Measurements from ENCODE around the gene SYNE3.

Gene SYNE3

DNA sequence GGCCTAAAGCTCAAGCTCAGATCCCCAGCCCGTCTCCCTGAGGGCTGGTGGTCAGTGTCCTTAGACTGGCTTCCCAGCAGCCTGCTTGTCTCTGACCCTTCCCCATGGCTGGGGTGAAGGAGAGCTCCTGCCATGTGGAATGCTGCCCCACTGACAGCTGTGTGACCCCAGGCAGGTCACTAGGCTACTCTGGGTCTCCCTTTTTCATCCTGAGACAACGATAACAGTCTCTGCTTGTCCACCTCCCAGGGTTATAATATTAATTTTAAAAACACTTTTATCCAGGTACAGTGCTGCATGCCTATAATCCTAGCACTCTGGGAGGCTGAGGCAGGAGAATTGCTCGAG is 47.3 kb downstream of the SYNE3 start:
- DNase-seq, result no peak

GRCh38 chr14:95468448-95469133 is 47.9 kb downstream of the SYNE3 start:
- DNase-seq, result no peak

- DNase-seq, result no peak
Observed at GRCh38 chr14:95467657-95468056, 48.8 kb downstream of the SYNE3 start.

DNA sequence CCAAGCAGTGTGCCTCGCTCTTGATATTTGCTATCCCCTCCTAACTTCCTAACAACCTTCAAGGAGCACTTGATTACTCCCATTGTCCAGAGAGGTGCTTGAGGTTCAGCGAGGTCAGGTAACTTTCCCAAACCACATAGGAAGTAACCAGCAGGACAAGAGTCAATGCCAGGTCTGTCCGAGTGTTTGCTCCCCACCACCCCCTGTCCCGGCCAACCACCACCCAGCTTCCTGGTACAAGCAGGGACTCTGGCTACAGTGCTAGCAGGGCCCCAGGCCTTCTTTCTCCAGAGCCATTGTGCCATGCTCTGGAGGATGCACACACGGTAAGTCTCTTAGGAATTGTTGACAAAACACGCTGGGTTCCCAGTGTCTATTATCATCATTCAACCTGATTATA is 49.2 kb downstream of the SYNE3 start:
- no peak for DNase-seq
